HEK293 (cell line): ENCODE measurements around the gene PADI3.

Experiments
- ZBTB6 ChIP-seq: fragments of 450-650 bp; formaldehyde crosslinking; IDR thresholded peaks from 2 replicates; pipeline ENCODE4 v1.5.1; 2017; ENCODE audit warnings: missing biosample characterization, missing genetic modification characterization
- ZNF792 ChIP-seq: fragments of 450-650 bp; formaldehyde crosslinking; IDR thresholded peaks from 2 replicates; pipeline ENCODE4 v1.5.1; 2016; ENCODE audit warnings: missing biosample characterization, missing genetic modification characterization

- TF ChIP-seq ZNF792 (tag by site-specific recombination), result no peak
- no peak for TF ChIP-seq ZBTB6 (tag by site-specific recombination)
Measured at GRCh38 chr1:17230106-17230505, 18.8 kb upstream of the PADI3 start.
